ENCODE results near the gene PRKD3. TPM values are rescaled to one million over a fixed set of nuclear protein-coding genes. Genes with fewer than 3 reads are reported as not detected.

PRKD3 gene
- total and polyA plus RNA-seq, 11 donors: 3.4 to 24.5 (median 11.1) TPM

GRCh38 chr2:37350034-37350433, 25.4 kb upstream of the PRKD3 start:
- intact Hi-C loops (cut with DNase I): loop anchor here in 1 of 10 donors (10.0 kb wide), 1 partner anchor 185 kb away; no protein-coding TSS in a partner anchor
- DNase-seq (no peak), ATAC-seq (no peak)
- Histone ChIP-seq H3K4me3 (no peak overlapping the region), H3K9me3 (no peaks in the 10 kb centered on the region), H3K27me3 (no peaks in the 10 kb centered on the region), H3K36me3 (no peaks in the 10 kb centered on the region), H3K27ac (no peak overlapping the region), H3K4me1 (peaks cover 0 to 24% (median 1%) of the 10 kb centered on the region in 12 donors)
- 59 to 68% (median 61%) methylated on average over 3 of the region's 3 CpGs for WGBS, 4 donors
- TF ChIP-seq CTCF (IDR thresholded peaks at IDR 0.05): no peak
- TF ChIP-seq POLR2A (IDR thresholded peaks at IDR 0.05): no peak

- ATAC-seq (no peak), DNase-seq (no peak)
- no peak overlapping the region for H3K27ac ChIP-seq
- no peaks in the 10 kb centered on the region for H3K27me3 ChIP-seq
- WGBS, 4 donors: 73 to 79% (median 76%) methylated on average over 3 of the region's 3 CpGs
- no peak for TF ChIP-seq POLR2A (IDR thresholded peaks at IDR 0.05)
- no peak for TF ChIP-seq CTCF (IDR thresholded peaks at IDR 0.05)
- no peaks in the 10 kb centered on the region for H3K36me3 ChIP-seq
- no peaks in the 10 kb centered on the region for H3K9me3 ChIP-seq
- H3K4me3 ChIP-seq: no peak overlapping the region
- intact Hi-C loops (cut with DNase I): no loop called here
- H3K4me1 ChIP-seq: peaks cover 0 to 31% (median 2%) of the 10 kb centered on the region in 12 donors
Observed at GRCh38 chr2:37349231-37349860, 24.7 kb upstream of the PRKD3 start.

- no peak for DNase-seq
- Histone ChIP-seq H3K27ac (no peak overlapping the region), H3K36me3 (no peaks in the 10 kb centered on the region), H3K4me1 (peaks cover 0 to 43% (median 12%) of the 10 kb centered on the region in 12 donors), H3K9me3 (no peaks in the 10 kb centered on the region), H3K27me3 (no peaks in the 10 kb centered on the region), H3K4me3 (no peak overlapping the region)
- TF ChIP-seq CTCF (IDR thresholded peaks at IDR 0.05): no peak
- TF ChIP-seq POLR2A (IDR thresholded peaks at IDR 0.05): no peak
- intact Hi-C loops (cut with DNase I): no loop called here
- no peak for ATAC-seq
- WGBS, 4 donors: 83 to 95% (median 87%) methylated on average over 5 of the region's 5 CpGs
Observed at GRCh38 chr2:37348155-37348554, 23.5 kb upstream of the PRKD3 start.

- Histone ChIP-seq H3K27me3 (no peaks in the 10 kb centered on the region), H3K36me3 (no peaks in the 10 kb centered on the region), H3K27ac (peak within 1 kb of the TSS; percentile 43 to 85 (median 71)), H3K9me3 (no peaks in the 10 kb centered on the region), H3K4me3 (peak within 1 kb of the TSS; percentile 52 to 83 (median 70)), H3K4me1 (peaks cover 0 to 45% (median 19%) of the 10 kb centered on the region in 12 donors)
- intact Hi-C loops (cut with DNase I): no loop called here
- peak; percentile 47 to 80 (median 56) for DNase-seq
- peak in 3 of 4 donors; percentile 69 to 71 (median 69) for ATAC-seq
- no peak for TF ChIP-seq CTCF (IDR thresholded peaks at IDR 0.05)
- TF ChIP-seq POLR2A (IDR thresholded peaks at IDR 0.05): no peak
- 2 to 8% (median 3%) methylated on average over 38 to 73 of the region's 73 CpGs for WGBS, 4 donors
Observed at GRCh38 chr2:37344453-37345361, 20.1 kb upstream of the PRKD3 start, which contains the start of gene QPCT. TSS of gene QPCT (plus strand) at chr2:37344630. CDS start at chr2:37344732, 102 bp downstream.
